B cell (primary cell): Measurements from ENCODE around the gene SLC25A2. TPM values are rescaled to one million over a fixed set of nuclear protein-coding genes. Genes with fewer than 3 reads are reported as not detected.
A peak's percentile ranks its signal among the peaks of the same experiment; 100 is the strongest.
"Not testable (repeated sequence)": the region's sequence is repeated elsewhere in the genome, so short reads cannot be mapped to it uniquely, and the experiment has no call there.

Source experiments
- ATAC-seq: fragments of 200-7000 bp; cut with Tn5 transposase; one replicate; pipeline ENCODE4 v1.10.0; 2021; ENCODE audit warnings: low read depth, mild to moderate bottlenecking, moderate number of reproducible peaks, moderate library complexity
- CTCF ChIA-PET: fragments of 350-600 bp; sonication (Branson Sonifier 250); formaldehyde crosslinking; loops from one replicate; lab custom pipeline; 2021; ENCODE audit warnings: antibody characterized with exemption, inconsistent platforms; lab: Charles Lee
- POLR2A ChIA-PET: fragments of 350-600 bp; sonication (Branson Sonifier 250); formaldehyde crosslinking; loops from one replicate; lab custom pipeline; 2021; ENCODE audit warnings: antibody characterized with exemption; lab: Charles Lee
- DNase-seq: peaks from one replicate; pipeline ENCODE4 v3.0.0; 2013
- H2AFZ ChIP-seq: 2 replicates; pipeline ENCODE4 v1.6.1; 2012; ENCODE audit warnings: mild to moderate bottlenecking, low read depth, low read length; ENCODE audit not compliant: insufficient read depth, poor library complexity, severe bottlenecking
- H3K27ac ChIP-seq, 2 donors: 1 replicate in 1 of 2; 2 replicates in 1 of 2; pipeline ENCODE4 v1.5.1; 2012 to 2013; ENCODE audit warnings: low read length in 2 of 2, mild to moderate bottlenecking in 2 of 2, moderate library complexity in 1 of 2
- H3K27me3 ChIP-seq, 4 experiments: fragments of 200-600 bp in 1 of 4; sonication (generic) in 1 of 4; replicated peaks in 1 of 4; 1 replicate in 2 of 4; 2 replicates in 2 of 4; pipeline versions ENCODE4 v1.6.1 to v1.7.0; 2013 to 2016; ENCODE audit warnings: low read length in 3 of 4, mild to moderate bottlenecking in 2 of 4, mixed read lengths in 1 of 4, moderate library complexity in 1 of 4; ENCODE audit not compliant: insufficient read depth in 4 of 4, control insufficient read depth in 3 of 4; ENCODE audit errors: control extremely low read depth in 1 of 4
- H3K36me3 ChIP-seq, 2 experiments: replicated peaks in 1 of 2; 1 replicate in 1 of 2; 2 replicates in 1 of 2; pipeline versions ENCODE4 v1.6.1 to v1.7.1; 2013; ENCODE audit warnings: low read length in 1 of 2; ENCODE audit not compliant: insufficient read depth in 2 of 2, control insufficient read depth in 1 of 2; ENCODE audit errors: control extremely low read depth in 1 of 2, extremely low read depth in 1 of 2
- H3K4me1 ChIP-seq, 2 donors: fragments of 200-600 bp in 1 of 2; sonication (generic) in 1 of 2; 1 replicate in 1 of 2; 2 replicates in 1 of 2; pipeline versions ENCODE4 v1.5.1 to v1.6.1; 2013 to 2017; ENCODE audit warnings: low read length in 2 of 2; ENCODE audit not compliant: control insufficient read depth in 2 of 2, insufficient read depth in 2 of 2
- H3K4me2 ChIP-seq: replicated peaks from 2 replicates; pipeline ENCODE3; 2012; ENCODE audit warnings: mild to moderate bottlenecking, low read depth, low read length; ENCODE audit not compliant: poor library complexity, severe bottlenecking
- H3K4me3 ChIP-seq, 5 experiments: fragments of 200-600 bp in 1 of 5; sonication (generic) in 1 of 5; 1 replicate in 3 of 5; 2 replicates in 2 of 5; pipeline versions ENCODE4 v1.5.1 to v1.7.0; 2011 to 2016; ENCODE audit warnings: low read length in 4 of 5, mild to moderate bottlenecking in 4 of 5, low read depth in 2 of 5, control low read depth in 1 of 5, moderate library complexity in 1 of 5; ENCODE audit not compliant: insufficient read depth in 1 of 5; ENCODE audit errors: control extremely low read depth in 1 of 5, extremely low read depth in 1 of 5
- H3K79me2 ChIP-seq: fragments of 200-600 bp; sonication (generic); one replicate; pipeline ENCODE4 v1.6.0; 2016; ENCODE audit warnings: low read length; ENCODE audit not compliant: control insufficient read depth, insufficient read depth
- H3K9ac ChIP-seq: fragments of 200-600 bp; sonication (generic); 2 replicates; pipeline ENCODE4 v1.6.1; 2017; ENCODE audit warnings: mild to moderate bottlenecking, low read length, moderate library complexity
- H3K9me3 ChIP-seq, 3 donors: one replicate each; pipeline versions ENCODE4 v1.6.1 to v1.7.1; 2013; ENCODE audit warnings: low read length in 2 of 3; ENCODE audit not compliant: control insufficient read depth in 2 of 3, insufficient read depth in 1 of 3; ENCODE audit errors: control extremely low read depth in 1 of 3
- H4K20me1 ChIP-seq: 2 replicates; pipeline ENCODE4 v1.6.0; 2012; ENCODE audit warnings: mild to moderate bottlenecking, low read length; ENCODE audit not compliant: insufficient read depth, control insufficient read depth, poor library complexity, severe bottlenecking
- H3K27ac Mint-ChIP-seq: one replicate; pipeline ENCODE4 v1.8.0; 2021; ENCODE audit warnings: mixed read lengths
- H3K27me3 Mint-ChIP-seq: one replicate; pipeline ENCODE4 v1.8.0; 2021; ENCODE audit warnings: mixed read lengths
- H3K4me1 Mint-ChIP-seq: one replicate; pipeline ENCODE4 v1.8.0; 2021; ENCODE audit warnings: mixed read lengths
- H3K4me3 Mint-ChIP-seq: one replicate; pipeline ENCODE4 v1.8.0; 2021; ENCODE audit warnings: mixed read lengths
- H3K9me3 Mint-ChIP-seq: one replicate; pipeline ENCODE4 v1.8.0; 2022; ENCODE audit warnings: mixed read lengths; ENCODE audit not compliant: insufficient read depth
- EZH2 ChIP-seq: IDR thresholded peaks from 2 replicates; pipeline ENCODE4 v1.6.1; 2012; ENCODE audit warnings: borderline replicate concordance, low read depth, mild to moderate bottlenecking, moderate library complexity, low read length; ENCODE audit not compliant: insufficient read depth, poor library complexity, severe bottlenecking
- WGBS: methylation state at CpG from one replicate; pipeline ENCODE4 v1.1.5; 2013; ENCODE audit warnings: missing lambda C conversion rate; ENCODE audit not compliant: insufficient coverage; 5-methylcytosine and 5-hydroxymethylcytosine counted together
- intact Hi-C: fragments of 100-400 bp; cut with micrococcal nuclease; formaldehyde crosslinking; loops from one replicate; pipeline ENCODE4 v1.10.0; 2022
- polyA plus RNA-seq: library from polyadenylated mRNA; depleted of rRNA; stranded (reverse); fragments of >200 nt; gene quantifications from 2 replicates; pipeline ENCODE4 v1.2.3, GENCODE V29; 2012
- total RNA-seq, 2 donors: library from RNA; stranded (reverse); fragments of 120-200 nt in 1 of 2; gene quantifications; 1 replicate in 1 of 2; 2 replicates in 1 of 2; pipeline versions ENCODE4 v1.2.3 to v1.2.4, GENCODE V29; 2013 to 2022
- TF ChIP-seq, protein P1 (sequence below): fragments of 200-600 bp; IDR thresholded peaks from one replicate; pipeline ENCODE4 v1.8.0; 2022; ENCODE audit warnings: antibody characterized with exemption, mild to moderate bottlenecking

SLC25A2 gene
- total and polyA plus RNA-seq, 2 donors (not counting 1 experiment from before 2014, with no cell fraction given): 0.12 to 3.6 TPM

DNA sequence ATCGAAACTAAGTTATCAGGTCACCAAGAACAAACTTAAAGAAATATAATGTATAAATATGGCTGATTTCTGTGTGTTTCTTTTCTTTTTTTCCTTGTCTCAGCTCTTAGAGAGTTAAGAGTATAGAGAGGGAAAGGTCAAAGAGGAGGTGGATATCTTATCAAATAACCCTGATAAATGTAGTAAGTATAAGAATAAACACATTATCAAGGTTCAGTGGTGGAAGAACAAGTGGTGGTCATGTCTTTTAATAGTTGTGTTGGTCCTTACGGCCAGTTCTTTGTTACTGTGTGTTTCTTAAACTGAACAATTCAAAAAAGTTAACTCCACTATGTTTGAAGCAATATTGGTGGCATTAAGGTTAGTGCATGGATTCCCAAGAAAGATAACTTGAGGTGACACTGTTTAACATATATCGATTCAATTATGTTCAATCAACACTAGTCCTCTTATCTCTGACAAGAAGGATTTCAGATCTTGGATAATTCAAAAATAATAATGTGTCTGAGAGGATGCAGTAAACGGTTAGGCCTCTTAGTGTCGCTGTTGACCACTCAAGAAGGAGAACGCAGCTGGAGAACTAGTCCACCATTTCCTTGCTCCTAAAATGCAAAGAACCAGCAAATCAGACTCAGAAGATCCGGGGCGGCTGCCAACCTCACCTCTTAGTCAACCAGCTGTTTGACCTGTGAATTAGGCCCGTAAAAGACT lies 39.5 kb upstream of the SLC25A2 start, which contains the start of gene PCDHGA3:
PCDHGA3 (plus strand) TSS at position 588 of the 711 bp plus-strand sequence. CDS start 205 bp downstream, outside the sequence.
- POLR2A ChIA-PET: no interaction called here
- Histone ChIP-seq H4K20me1 (no peaks in the 10 kb centered on the region), H3K79me2 (no peaks in the 10 kb centered on the region), H2AFZ (no peak within 1 kb of the TSS), H3K4me3 (no peak within 1 kb of the TSS), H3K9me3 (peaks cover 0 to 59% (median 44%) of the 10 kb centered on the region in 3 donors), H3K36me3 (no peaks in the 10 kb centered on the region), H3K27me3 (peaks cover 0 to 57% (median 29%) of the 10 kb centered on the region in 4 experiments), H3K27ac (no peak within 1 kb of the TSS), H3K4me1 (peaks cover 0 to 5% of the 10 kb centered on the region in 2 donors), H3K9ac (no peak within 1 kb of the TSS), H3K4me2 (peak within 1 kb of the TSS; percentile 5)
- Mint-ChIP-seq H3K27me3 (peaks cover 54% of the 10 kb centered on the region), H3K9me3 (peaks cover 8% of the 10 kb centered on the region), H3K27ac (no peak within 1 kb of the TSS), H3K4me3 (peak within 1 kb of the TSS; percentile 41), H3K4me1 (no peaks in the 10 kb centered on the region)
- TF ChIP-seq, protein P1, sequence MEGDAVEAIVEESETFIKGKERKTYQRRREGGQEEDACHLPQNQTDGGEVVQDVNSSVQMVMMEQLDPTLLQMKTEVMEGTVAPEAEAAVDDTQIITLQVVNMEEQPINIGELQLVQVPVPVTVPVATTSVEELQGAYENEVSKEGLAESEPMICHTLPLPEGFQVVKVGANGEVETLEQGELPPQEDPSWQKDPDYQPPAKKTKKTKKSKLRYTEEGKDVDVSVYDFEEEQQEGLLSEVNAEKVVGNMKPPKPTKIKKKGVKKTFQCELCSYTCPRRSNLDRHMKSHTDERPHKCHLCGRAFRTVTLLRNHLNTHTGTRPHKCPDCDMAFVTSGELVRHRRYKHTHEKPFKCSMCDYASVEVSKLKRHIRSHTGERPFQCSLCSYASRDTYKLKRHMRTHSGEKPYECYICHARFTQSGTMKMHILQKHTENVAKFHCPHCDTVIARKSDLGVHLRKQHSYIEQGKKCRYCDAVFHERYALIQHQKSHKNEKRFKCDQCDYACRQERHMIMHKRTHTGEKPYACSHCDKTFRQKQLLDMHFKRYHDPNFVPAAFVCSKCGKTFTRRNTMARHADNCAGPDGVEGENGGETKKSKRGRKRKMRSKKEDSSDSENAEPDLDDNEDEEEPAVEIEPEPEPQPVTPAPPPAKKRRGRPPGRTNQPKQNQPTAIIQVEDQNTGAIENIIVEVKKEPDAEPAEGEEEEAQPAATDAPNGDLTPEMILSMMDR: peak; percentile 16
- no peak for TF ChIP-seq EZH2
- CTCF ChIA-PET: interaction anchor here (1.6 to 1.7 kb wide), 2 partner anchors 14 to 23 kb away, joined by 5 read pairs; partner anchors contain the start of genes PCDHGA1 and TAF7
- WGBS: 45% methylated on average over 1 of the region's 9 CpGs
- ATAC-seq (no peak), DNase-seq (no peak)
- intact Hi-C loops: no loop called here

DNA sequence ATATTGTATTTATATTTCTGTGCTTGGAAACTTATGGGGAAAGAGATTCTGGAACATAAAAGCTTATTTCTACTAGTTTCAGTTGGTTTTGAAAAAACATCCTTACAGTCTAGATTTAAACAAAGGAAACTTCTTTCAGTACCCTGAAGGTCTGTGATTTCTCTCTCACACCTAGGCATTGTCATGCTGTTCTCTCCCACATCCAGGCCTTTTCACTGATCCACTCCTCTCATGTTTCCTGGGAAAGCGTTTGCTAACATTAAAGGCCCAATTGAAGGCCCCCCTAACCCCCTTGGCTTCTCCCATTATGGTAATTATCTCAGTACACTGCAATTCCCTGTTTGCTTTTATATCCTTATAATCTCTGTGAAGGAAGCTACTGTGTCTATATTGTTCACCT lies 38.9 kb upstream of the SLC25A2 start:
- no peaks in the 10 kb centered on the region for H3K36me3 ChIP-seq
- H3K4me1 Mint-ChIP-seq: no peaks in the 10 kb centered on the region
- intact Hi-C loops: no loop called here
- H3K4me3 ChIP-seq: no peak overlapping the region
- H3K9me3 ChIP-seq: peaks cover 0 to 59% (median 46%) of the 10 kb centered on the region in 3 donors
- no peak overlapping the region for H3K27ac ChIP-seq
- H3K9me3 Mint-ChIP-seq: peaks cover 12% of the 10 kb centered on the region
- no CpG with 5 or more reads among the region's 1 CpG for WGBS
- ATAC-seq: no peak
- POLR2A ChIA-PET: no interaction called here
- no peak overlapping the region for H3K4me2 ChIP-seq
- H2AFZ ChIP-seq: no peak overlapping the region
- no peak for DNase-seq
- H4K20me1 ChIP-seq: no peaks in the 10 kb centered on the region
- no peak overlapping the region for H3K4me3 Mint-ChIP-seq
- H3K27me3 Mint-ChIP-seq: peaks cover 56% of the 10 kb centered on the region
- H3K27ac Mint-ChIP-seq: no peak overlapping the region
- TF ChIP-seq, protein P1: no peak
- H3K9ac ChIP-seq: no peak overlapping the region
- peaks cover 0 to 5% of the 10 kb centered on the region in 2 donors for H3K4me1 ChIP-seq
- CTCF ChIA-PET: no interaction called here
- H3K27me3 ChIP-seq: peaks cover 0 to 59% (median 32%) of the 10 kb centered on the region in 4 experiments
- H3K79me2 ChIP-seq: no peaks in the 10 kb centered on the region

DNA sequence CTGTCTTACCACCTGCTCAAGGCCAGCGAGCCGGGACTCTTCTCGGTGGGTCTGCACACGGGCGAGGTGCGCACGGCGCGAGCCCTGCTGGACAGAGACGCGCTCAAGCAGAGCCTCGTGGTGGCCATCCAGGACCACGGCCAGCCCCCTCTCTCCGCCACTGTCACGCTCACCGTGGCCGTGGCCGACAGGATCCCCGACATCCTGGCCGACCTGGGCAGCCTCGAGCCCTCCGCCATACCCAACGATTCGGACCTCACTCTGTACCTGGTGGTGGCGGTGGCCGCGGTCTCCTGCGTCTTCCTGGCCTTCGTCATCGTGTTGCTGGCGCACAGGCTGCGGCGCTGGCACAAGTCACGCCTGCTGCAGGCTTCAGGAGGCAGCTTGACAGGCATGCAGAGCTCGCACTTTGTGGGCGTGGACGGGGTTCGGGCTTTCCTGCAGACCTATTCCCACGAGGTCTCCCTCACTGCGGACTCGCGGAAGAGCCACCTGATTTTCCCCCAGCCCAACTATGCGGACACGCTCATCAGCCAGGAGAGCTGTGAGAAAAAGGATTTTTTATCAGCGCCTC lies 37.0 kb upstream of the SLC25A2 start:
- POLR2A ChIA-PET, H4K20me1 ChIP-seq, H3K4me1 ChIP-seq, H3K27ac ChIP-seq, H3K4me1 Mint-ChIP-seq, H3K79me2 ChIP-seq, DNase-seq, H3K9ac ChIP-seq, H3K4me3 ChIP-seq, H3K4me3 Mint-ChIP-seq, CTCF ChIA-PET, H2AFZ ChIP-seq, intact Hi-C loops, ATAC-seq, H3K27ac Mint-ChIP-seq, H3K36me3 ChIP-seq, H3K4me2 ChIP-seq: not testable (repeated sequence)
- Mint-ChIP-seq H3K9me3 (peaks cover 12% of the 10 kb centered on the region), H3K27me3 (peaks cover 65% of the 10 kb centered on the region)
- Histone ChIP-seq H3K27me3 (peaks cover 0 to 54% (median 45%) of the 10 kb centered on the region in 4 experiments), H3K9me3 (peaks cover 1 to 50% (median 48%) of the 10 kb centered on the region in 3 donors)
- WGBS: 71% methylated on average over 23 of the region's 45 CpGs
